Measurements from ENCODE around the gene FARSA. TPM values are rescaled to one million over a fixed set of nuclear protein-coding genes. Genes with fewer than 3 reads are reported as not detected.
A peak's percentile ranks its signal among the peaks of the same experiment; 100 is the strongest.
"Not testable (repeated sequence)": the region's sequence is repeated elsewhere in the genome, so short reads cannot be mapped to it uniquely, and the experiment has no call there.

The FARSA gene
- total RNA-seq, 1 experiment from 2014 or later = 192 TPM

- no peak for DNase-seq (ENCODE audit: low read depth)
Measured at GRCh38 chr19:12891553-12892021, 41.9 kb downstream of the FARSA start.

- DNase-seq (ENCODE audit: low read depth) = peak; percentile 99
Measured at GRCh38 chr19:12890787-12891552, 42.5 kb downstream of the FARSA start, which contains the start of gene GCDH. TSS of gene GCDH (plus strand) at chr19:12891160. CDS start at chr19:12891305, 145 bp downstream.

GRCh38 chr19:12890299-12890786 is 43.2 kb downstream of the FARSA start:
- not testable (repeated sequence) for DNase-seq (ENCODE audit: low read depth)

- no peak for DNase-seq (ENCODE audit: low read depth)
Measured at GRCh38 chr19:12888006-12888603, 45.4 kb downstream of the FARSA start.

- no peak for DNase-seq (ENCODE audit: low read depth)
Measured at GRCh38 chr19:12886969-12887747, 46.4 kb downstream of the FARSA start, which contains the start of gene KLF1. TSS of gene KLF1 (minus strand) at chr19:12887201. CDS start at chr19:12887140, 61 bp downstream.

- DNase-seq (ENCODE audit: low read depth) = no peak
Measured at GRCh38 chr19:12886651-12886968, 46.9 kb downstream of the FARSA start.

GRCh38 chr19:12885749-12886650 is 47.5 kb downstream of the FARSA start:
- DNase-seq (ENCODE audit: low read depth) = no peak

- no peak for DNase-seq (ENCODE audit: low read depth)
Measured at GRCh38 chr19:12884926-12885748, 48.4 kb downstream of the FARSA start.

- DNase-seq (ENCODE audit: low read depth) = no peak
Measured at GRCh38 chr19:12884627-12884925, 48.9 kb downstream of the FARSA start.

GRCh38 chr19:12884202-12884601 is 49.3 kb downstream of the FARSA start:
- no peak for DNase-seq (ENCODE audit: low read depth)

GRCh38 chr19:12882589-12882988 is 50.9 kb downstream of the FARSA start:
- DNase-seq (ENCODE audit: low read depth) = no peak

- DNase-seq (ENCODE audit: low read depth) = peak; percentile 19
Measured at GRCh38 chr19:12881172-12881808, 52.2 kb downstream of the FARSA start, which contains the start of gene DNASE2. TSS of gene DNASE2 (minus strand) at chr19:12881449. CDS start at chr19:12881375, 74 bp downstream.

GRCh38 chr19:12880551-12881171 is 52.9 kb downstream of the FARSA start:
- no peak for DNase-seq (ENCODE audit: low read depth)

- no peak for DNase-seq (ENCODE audit: low read depth)
Measured at GRCh38 chr19:12875086-12875485, 58.4 kb downstream of the FARSA start.

- no peak for DNase-seq (ENCODE audit: low read depth)
Measured at GRCh38 chr19:12873891-12874745, 59.4 kb downstream of the FARSA start.

GRCh38 chr19:12872941-12873890 is 60.3 kb downstream of the FARSA start:
- DNase-seq (ENCODE audit: low read depth) = peak; percentile 33

Data from HT1080 (cell line).